HG03196 (cell line): ENCODE measurements around the gene TPM1.

Experiments
- ATAC-seq: cut with Tn5 transposase; IDR thresholded peaks from one replicate; pipeline ENCODE4 v1.9.1; 2021; ENCODE audit not compliant: unreplicated experiment

TPM1 gene

DNA sequence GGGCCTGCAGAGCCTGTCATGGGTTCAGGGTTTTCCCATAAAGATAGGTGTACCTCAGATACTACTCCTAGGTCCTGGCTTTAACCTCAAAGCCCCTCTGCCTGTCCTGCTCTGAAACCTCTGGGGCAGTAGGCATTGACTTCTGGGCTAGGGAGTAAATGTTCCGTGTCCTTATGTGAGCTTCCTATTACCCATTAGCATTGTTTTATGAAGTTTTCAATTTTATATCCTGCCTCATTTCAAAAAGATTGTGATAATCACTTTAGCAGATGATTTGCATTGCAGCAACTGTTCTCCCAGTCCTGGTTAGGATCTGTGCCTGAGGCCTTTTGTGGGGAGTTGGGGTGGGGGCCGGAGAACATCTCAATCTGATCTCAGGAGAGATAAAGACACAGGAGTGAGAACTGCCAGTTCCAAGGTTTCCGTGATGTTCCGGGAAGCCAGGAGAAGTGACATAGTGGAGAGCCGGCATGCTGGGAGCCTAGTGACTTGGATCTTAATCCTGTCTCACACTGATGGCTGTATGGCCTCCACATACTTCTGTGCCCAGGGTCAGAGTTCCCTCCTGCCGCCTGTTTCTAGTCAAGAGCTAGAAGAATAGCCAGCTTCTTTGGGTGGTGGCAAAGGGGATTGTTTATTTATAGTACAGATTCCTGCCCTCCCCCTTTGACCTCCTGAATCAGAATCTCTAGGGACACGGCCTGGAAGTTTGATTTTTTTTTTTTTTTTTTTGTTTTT, 10.6 kb downstream of the TPM1 start:
- ATAC-seq: no peak

- ATAC-seq: no peak
These were observed 11.7 kb downstream of the TPM1 start for GRCh38 chr15:63054281-63054683.

DNA sequence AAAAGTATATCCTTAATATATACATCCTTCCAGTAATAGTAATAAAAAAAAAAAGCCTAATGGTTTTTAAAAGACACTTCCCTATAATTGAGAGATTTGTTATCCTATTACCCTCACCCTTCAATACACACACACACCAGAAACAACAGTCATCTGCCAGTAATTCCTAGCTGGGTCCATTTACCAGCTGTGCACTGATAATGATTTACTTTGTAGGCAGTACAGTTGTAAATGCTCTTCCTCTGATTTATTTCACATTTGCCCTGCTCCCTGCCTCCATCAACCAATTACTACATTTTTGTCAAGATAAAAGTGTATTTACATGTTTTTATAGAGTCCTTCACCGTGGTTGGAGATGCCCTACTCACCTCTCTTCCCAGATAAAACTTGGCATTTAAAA, 12.4 kb downstream of the TPM1 start:
- ATAC-seq: no peak

DNA sequence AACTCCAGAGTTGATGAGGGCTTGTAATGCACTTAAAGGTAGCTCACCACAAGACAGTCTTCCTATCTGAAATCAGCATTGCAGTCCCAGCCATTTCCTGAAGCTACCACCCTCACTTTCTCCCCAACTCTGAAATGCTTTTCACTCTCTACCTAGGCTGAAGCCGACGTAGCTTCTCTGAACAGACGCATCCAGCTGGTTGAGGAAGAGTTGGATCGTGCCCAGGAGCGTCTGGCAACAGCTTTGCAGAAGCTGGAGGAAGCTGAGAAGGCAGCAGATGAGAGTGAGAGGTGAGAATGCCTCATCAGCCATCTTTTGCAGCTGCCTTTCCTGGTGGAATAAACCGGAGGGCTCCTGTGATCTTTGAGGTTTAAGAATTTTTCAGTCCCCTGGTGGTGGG, 14.3 kb downstream of the TPM1 start:
- no peak for ATAC-seq

- no peak for ATAC-seq
These were observed 15.2 kb downstream of the TPM1 start for GRCh38 chr15:63057468-63058345.

DNA sequence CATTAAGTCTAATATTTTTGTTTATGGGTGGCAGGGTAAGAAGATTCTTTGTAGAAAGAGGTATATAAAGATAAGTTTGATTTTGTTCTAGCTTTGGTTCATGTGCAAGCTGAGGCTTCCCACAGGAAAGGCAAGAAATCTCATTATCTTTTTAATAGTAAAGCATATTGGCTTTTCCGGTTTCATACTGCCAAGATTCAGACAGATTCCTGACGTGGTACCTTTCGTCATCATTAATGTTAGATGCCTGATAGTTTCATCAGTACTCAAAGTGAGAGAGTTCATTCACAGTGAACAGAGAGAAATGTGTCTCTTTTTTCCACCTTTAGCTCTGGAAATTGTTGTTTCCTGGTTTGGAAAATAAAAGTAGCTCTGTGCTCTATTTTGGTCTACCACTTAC, 16.5 kb downstream of the TPM1 start:
- ATAC-seq: no peak

DNA sequence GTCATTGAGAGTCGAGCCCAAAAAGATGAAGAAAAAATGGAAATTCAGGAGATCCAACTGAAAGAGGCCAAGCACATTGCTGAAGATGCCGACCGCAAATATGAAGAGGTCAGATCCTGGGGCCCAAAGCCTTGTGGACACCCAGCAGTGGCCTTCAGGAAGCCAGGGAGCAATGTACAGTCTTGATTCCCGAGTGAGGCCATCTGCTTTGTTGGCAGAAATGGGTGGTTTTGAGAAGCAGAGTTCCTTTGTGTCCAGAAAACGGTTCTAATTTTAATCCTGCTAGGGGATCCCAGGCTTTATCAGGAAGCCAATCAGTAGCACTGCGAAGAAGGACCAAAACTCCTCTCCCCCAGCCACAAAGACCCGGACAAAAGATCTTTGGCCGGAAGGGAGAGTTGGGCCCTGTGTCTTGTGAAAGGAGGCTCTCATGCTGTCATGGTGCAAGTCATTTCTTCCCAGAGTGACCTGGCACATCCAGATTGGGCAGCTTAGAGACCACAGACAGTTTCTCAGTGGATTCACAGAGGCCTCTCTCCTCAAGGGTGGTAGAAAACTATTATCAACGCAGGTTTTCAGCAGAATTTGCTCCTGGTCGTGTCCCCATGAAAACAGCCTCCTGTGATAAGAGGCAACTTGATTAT, 17.1 kb downstream of the TPM1 start:
- ATAC-seq: no peak

DNA sequence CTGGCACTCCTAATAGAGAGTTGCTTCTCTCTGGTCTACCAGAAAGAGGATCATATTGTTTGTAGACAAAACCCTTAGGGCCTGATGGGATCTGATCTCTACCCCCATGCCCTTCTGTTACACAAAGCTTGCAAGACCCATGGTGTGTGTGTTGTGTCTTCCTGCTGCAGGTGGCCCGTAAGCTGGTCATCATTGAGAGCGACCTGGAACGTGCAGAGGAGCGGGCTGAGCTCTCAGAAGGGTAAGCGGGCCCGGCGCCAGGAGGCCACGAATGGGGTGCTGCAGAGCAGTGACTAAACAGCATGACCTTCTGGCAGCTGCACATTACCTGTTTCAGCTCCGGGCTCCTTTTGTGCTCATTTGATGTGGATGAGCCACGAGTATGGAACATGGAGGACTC, 18.2 kb downstream of the TPM1 start:
- ATAC-seq: no peak

GRCh38 chr15:63061975-63062374, 19.4 kb downstream of the TPM1 start:
- ATAC-seq: no peak

GRCh38 chr15:63063164-63063756, 20.7 kb downstream of the TPM1 start:
- no peak for ATAC-seq

- no peak for ATAC-seq
These were observed 21.4 kb downstream of the TPM1 start for GRCh38 chr15:63063877-63064409.

DNA sequence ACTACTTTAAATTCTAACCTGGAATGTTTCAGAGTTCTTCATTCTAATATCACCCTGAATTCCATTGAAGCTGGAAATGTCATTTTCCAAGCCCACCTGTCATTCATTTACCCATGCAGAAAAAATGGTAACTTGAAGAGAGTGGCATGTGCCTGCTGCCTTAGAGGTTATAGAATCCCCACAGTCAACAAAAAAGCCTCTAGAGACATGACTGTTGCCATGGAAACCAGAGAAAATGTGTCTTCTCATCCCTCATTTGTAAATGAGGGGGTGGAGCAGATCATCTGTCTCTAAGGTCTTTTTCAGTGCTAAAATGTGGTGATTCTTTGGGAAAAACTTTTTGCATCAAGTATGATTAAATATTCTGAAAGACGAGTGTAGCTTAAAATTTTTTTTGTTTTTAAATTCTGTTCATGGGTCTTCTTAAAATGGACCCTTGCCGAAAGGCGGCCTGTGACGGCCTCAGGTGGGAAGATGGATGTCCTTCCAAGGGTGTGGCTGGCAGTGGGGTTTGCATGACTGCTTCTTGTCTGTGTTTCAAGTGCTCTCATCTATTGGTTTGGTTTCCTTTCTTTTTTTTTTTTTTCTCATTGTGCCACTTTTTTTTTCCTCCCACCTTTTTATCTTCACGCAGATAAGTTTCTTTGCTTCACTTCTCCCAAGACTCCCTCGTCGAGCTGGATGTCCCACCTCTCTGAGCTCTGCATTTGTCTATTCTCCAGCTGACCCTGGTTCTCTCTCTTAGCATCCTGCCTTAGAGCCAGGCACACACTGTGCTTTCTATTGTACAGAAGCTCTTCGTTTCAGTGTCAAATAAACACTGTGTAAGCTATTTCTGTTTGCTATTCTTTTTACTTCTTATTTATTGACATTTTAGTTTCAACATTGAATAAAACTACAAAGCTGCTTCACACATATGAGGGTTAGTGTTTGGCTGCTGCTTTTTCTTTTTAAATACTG, 23.0 kb downstream of the TPM1 start:
- ATAC-seq: no peak

- ATAC-seq: no peak
These were observed 23.7 kb downstream of the TPM1 start for GRCh38 chr15:63066272-63066671.

- no peak for ATAC-seq
These were observed 24.8 kb downstream of the TPM1 start for GRCh38 chr15:63067306-63067705.

- ATAC-seq: no peak
These were observed 25.6 kb downstream of the TPM1 start for GRCh38 chr15:63067976-63068743.

DNA sequence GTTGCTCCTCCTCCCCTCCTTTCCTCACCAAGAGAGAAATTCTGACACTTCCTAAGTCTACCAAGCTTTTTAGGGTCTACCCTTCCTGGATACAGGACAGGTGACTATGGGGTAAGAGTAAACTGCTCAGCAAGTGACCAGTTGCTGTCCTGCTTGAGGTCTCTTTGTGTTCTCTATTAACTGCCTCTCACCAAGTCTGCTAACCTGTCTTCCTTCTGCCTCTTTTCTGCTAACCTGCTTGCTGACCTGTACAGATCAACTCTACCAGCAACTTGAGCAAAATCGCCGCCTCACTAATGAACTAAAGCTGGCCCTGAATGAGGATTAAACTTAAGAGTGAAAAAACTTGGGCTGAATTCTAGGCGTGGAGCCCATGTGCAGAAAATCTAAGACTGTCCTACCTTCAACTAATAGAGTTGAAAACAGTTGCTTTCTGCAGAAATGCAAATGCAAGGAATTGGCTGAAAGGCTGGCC, 27.1 kb downstream of the TPM1 start:
- no peak for ATAC-seq

GRCh38 chr15:63070681-63071129, 28.2 kb downstream of the TPM1 start:
- ATAC-seq: no peak

GRCh38 chr15:63071288-63071909, 28.9 kb downstream of the TPM1 start:
- no peak for ATAC-seq
